Camera-type eye (tissue), 1 donor: ENCODE measurements around the gene STPG3. TPM values are rescaled to one million over a fixed set of nuclear protein-coding genes. Genes with fewer than 3 reads are reported as not detected.

Source experiments
- total RNA-seq: library from RNA; depleted of rRNA; stranded (reverse); fragments of >200 nt; gene quantifications from one replicate; pipeline ENCODE4 v1.2.3, GENCODE V29; 2014

Gene STPG3
- total RNA-seq: not detected

DNA sequence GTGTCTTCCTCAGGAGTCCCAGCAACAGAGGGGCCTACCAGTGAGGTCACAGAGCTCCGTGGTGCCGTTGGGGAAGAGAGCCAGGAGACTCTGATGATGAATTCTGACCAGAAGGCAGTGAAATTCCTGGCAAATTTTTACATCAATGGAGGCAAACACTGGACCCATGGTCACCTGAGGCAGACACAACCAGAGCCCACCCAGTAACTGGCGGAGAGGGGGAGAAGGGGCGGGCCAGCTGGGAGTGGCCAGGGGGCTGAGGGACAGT is at the start of gene STPG3:
STPG3 (plus strand) TSS at position 93 of the 268 bp plus-strand sequence; CDS start at position 94, 1 bp downstream.

DNA sequence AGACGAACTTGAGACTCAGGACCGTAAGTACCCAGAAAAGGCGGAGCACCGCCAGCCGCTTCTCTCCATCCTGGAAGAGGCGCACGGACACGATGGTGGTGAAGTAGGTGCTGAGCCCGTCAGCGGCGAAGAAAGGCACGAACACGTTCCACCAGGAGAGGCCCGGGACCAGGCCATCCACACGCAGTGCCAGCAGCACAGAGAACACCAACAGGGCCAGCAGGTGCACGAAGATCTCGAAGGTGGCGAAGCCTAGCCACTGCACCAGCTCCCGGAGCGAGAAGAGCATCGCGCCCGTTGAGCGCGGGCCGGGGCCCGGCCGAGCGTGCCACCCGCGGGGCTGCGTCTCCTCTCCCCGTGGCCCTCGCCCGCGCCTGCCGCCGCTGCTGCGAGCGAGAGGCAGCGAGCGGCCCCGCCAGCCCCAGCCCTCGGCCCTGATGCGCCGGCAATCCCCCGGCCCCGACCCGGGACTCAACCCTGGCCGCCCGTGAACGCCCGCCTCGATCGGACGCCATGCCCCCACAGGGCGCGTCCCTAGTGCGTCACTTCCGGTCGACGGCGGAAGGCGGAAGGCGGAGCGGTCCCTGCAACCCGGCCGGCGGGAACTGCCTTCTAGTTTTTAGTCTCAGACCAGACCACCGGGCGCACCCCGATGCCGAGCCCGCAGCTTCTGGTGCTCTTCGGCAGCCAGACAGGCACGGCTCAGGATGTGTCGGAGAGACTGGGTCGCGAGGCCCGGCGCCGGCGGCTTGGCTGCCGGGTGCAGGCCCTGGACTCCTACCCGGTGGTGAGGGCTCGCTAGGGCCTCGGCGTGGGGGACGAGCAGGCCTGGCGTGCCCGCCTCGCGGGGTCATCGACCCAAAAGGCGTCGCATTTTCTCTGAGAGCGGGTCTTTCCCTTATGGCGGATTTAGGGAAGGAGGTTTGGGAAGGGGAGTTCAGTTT is 45.7 kb upstream of the STPG3 start, which contains the start of the genes NDOR1 and TMEM203:
NDOR1 (plus strand) TSS at position 575 of the 944 bp plus-strand sequence; CDS start at position 653, 78 bp downstream.
TMEM203 (minus strand) TSS at position 523 of the 944 bp plus-strand sequence; CDS start at position 289, 234 bp downstream.

DNA sequence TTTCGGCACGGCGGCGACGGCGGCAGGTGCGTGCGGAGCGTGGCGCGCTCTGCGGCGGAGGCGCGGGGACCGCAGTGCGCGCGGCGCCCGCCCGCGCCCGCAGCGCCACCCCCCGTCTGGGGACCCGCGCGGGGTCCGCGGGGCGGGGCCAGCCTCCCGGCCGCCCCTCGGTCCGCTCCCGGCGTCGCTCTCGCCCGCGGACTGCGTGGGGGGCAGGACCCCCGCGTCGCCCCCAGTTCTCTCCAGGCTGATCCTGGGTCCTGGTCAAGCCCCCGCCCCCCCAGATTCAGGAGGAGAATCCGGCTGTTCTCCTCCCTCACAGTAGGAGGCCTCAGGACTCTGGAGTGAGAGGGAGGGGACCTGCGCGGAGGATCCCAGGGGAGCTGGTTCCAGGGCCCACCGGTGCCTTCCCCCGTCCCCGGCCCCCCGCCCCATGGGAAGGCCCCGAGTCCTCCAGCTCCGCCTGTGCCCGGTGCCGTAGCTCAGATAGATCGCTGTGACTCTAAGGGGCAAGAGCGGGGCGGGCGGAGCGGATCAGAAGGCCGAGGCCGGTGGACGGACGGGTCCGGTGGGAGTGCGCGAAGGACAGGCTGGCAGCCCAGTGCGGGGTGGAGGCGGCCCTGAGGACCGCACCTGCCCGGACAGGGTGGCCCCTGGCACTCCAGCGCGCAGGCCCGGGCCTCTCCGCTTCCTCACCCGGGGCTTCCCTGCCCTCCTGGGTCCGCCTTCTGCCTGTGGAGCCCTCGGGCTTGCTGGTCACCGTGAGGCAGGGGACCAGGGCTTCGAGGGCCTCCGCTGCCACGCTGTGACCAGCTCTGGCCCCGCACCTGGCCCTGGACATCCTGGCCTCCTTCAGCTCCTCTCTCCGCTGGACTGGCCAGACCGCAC is 28.7 kb upstream of the STPG3 start, which contains the start of gene RNF208:
RNF208 (minus strand) TSS at position 51 of the 888 bp plus-strand sequence. CDS start 1,028 bp downstream, outside the sequence.

DNA sequence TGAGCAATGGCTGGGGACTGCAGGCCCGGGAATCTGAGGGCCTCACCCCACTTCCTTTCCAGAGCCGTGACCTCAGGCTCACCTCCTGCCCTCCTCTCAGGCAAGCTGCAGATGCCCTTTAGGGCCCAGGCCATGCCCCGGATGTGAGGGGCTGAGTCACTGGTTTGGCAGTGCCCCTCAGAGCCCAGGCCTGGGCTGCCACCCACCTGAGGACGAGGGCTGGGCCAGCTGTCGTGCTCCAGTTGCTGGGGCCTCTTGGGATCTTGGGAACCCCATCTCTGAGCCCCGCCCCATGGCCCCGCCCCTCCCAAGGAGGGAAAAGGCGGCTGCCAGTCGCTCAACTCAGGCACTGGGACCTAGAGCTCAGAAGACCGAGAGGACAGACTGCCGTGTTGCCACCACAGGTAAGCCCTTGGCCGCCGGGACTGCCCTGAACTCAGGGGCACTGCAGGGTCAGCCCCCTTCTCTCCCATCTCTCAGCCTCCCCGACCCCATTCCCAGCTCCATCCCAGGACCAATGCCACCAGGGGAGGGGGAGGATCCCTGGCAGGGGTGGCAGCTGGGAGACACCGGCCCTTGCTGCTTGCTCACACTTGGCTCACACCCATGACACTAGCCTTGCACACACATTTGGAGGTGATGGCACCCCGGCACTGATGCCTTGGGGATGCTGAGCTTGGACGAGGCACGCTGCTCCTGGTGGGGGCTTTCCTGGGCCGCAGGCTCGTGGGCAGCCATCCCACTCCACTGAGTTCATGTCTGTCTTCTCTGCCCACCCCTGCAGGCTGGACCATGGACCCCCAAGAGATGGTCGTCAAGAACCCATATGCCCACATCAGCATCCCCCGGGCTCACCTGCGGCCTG is 26.0 kb upstream of the STPG3 start, which contains the start of gene CYSRT1:
CYSRT1 (plus strand) TSS at position 345 of the 865 bp plus-strand sequence; CDS start at position 793, 448 bp downstream.

DNA sequence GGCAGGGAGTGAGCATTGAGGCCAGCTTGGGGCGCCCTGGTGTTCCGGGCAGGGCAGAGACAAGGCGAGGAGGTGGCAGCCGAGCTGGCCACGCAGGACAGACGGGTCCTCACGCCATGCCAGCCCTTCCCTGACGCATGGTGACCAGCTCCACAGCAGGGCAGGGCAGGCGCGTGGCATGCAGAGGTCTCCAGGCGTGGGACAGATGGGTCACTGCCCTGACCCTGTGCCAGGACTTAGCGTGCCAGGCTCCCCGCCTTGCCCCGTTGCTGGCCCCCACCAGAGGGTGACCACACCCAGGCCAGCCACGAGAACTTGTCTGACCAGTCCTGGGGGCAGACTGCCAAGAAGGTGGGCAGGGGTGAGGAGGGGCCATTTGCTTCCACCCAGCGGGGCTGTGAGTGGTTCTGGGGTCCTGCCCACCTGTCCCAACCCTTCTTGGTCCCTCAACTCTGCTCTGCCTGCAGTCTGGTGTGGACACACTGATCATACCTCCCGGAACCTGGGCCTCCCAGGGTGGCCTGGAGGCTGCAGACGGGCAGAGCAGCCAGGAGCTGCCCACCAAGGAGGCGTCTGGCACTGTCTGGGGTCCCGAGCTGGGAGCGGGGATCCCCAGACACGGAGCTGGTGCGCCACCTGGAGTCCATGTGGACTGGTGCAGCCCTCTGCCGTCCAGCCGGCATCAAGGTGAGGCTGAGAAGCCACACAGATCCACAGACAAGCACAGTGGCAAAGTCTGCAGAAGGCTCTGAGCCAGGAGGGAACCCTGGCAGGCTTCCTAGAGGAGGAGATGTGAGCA is 23.8 kb upstream of the STPG3 start, which contains the start of gene RNF224:
RNF224 (plus strand) TSS at position 449 of the 799 bp plus-strand sequence. CDS start 834 bp downstream, outside the sequence.

DNA sequence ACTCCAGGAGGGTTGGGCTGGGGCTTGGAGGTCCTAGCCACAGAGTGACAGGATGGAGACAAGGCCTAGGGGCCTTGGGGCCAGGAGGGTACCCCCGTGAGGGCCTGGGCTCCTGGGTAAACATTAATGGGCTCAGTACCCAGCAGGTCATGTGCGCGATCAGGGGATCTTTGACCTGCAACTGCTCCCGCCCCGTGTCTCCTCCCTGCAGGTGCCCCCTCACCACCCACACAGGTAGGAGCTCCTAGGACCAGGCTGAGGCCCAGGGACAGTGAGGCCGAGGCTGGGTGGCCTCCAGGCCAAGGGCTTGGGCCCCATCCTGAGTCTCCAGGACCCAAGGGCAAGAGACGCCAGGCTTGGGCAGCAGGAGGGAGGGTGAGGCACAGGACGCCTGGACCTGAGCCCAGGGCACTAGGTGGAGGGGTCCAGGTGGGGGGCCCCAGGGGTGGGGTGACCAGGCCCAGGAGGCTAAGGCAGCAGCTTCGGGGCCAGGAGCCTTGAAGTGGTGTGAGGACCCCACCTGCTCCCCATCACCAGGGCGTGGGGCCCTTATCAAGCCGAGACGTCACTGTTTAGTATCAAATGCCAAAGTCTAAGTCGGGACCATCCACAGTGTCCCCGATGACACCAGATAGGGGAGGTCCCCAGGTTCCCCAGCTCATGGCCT is 20.2 kb upstream of the STPG3 start, which contains the start of gene SLC34A3:
SLC34A3 (plus strand) TSS at position 197 of the 667 bp plus-strand sequence. CDS start 802 bp downstream, outside the sequence.

DNA sequence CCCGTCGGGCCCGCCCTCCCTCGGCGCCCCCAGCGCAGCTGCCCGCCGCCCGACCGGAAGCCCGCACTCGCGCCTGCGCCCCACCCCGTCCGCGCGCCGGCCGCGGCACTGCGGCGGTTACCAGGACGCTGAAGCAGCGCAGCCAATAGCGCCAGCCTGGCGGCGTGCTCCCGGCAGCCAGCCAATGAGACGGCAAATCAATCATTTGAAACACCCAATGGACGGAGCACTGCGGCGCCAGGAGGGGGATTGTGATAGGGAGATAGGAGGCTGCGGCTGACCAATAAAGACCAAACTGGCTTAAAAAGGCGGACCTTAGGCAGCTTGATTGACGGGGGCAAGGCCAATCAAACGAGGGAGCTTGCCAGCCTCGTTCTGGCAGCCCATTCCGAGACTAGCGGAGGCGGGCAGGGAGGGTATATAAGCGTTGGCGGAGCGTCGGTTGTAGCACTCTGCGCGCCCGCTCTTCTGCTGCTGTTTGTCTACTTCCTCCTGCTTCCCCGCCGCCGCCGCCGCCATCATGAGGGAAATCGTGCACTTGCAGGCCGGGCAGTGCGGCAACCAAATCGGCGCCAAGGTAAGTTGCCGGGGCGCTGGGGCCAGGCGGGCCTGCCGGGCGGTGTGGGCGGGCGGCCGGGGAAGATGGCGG is 10.1 kb upstream of the STPG3 start, which contains the start of gene TUBB4B:
TUBB4B (plus strand) TSS at position 447 of the 649 bp plus-strand sequence; CDS start at position 521, 74 bp downstream.

DNA sequence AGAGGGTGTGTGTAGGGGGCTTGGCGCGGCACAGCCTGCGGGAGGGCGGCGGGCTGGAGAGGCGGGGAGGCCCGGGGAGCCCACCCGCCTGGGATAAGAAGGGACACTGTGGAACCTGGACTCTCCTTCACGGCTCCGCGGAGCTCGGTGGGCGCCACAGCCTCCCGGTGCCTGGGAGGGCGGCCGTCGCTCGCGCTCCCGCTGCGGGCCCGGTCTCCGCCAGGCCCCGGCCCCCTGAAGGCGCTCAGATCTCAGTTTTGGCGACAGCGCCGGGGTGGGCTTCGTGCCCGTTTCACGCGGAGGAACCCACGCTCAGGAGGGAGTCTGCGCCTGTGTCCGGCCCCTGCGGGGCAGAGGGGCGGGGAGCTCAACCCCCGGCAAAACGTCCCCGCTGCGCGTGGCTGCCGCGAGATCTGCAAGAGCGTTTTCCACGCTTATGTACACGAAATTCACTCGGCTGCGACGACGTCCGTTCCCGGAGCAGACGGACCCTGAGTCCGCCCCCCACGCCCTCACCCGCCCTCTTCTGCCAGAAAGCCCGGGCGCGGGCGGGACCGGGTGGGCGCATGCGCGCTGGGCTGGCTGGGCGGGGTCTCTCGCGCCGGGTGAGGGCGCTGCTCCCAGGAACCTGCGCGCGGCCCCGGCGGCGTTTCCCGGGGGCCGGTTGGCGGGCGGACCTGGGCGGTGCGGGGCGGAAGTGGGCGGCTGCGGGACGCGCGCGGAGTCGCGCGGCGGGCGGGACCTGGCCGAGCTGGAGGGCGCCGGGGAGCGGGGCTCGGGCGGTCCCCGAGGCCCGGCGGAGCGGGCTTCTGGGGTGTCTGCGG is 3.8 kb downstream of the STPG3 start, which contains the start of gene NELFB:
NELFB (plus strand) TSS at position 704 of the 824 bp plus-strand sequence.

DNA sequence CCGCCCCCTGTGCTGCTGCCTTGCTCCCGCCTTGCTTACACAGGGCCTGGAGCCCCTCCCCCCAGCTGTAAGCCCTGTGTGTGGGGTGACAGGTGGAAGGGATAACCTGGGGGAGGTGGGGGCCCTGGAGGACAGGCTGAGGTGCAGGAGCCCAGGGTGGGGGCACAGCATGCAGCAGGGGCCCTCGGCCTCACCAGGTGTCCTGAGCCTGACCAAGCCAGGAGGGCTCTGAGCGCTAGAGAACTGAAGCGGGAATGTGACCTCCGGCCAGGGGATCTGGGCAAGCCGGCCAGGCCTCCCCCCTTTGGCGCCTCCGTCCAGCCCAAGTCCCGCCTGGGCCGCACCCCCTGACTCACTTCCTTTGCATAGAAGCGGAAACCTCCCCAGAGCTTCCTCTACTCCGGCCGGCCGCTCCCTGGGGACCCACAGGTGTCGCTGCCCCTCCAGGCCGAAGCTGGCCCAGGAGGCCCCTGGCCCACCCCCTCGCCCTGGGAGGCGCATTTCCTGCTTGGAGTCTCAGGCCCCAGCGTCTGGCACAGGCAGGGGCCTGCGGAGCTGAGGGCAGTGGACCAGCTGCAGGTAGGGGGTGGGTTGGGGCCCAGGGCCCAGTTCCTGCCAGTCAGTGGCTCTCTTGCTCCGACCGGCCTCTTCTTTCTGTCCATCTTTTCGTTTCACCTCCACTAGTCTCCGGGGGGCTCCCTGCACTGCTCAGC is 26.4 kb downstream of the STPG3 start, which contains the start of gene TOR4A:
TOR4A (plus strand) TSS at position 398 of the 713 bp plus-strand sequence. CDS start 964 bp downstream, outside the sequence.

DNA sequence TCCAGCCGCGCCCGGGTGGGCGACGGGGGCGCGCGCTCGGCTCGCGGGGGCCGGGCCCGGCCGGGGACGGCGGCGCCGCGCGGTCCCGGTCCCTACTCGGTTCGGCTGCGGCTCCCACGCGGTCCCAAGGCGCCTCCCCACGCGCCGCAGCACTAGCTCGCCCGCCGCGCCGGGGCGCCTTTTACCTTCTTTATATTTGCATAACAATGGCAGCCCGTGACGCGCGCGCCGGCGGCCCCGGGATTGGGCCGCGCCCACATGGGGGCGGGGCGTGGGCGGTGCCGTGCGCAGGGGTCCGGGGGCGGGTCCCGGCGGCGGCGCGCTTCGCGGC is 51.0 kb downstream of the STPG3 start, which contains the start of gene NRARP:
NRARP (minus strand) TSS at position 154 of the 331 bp plus-strand sequence. CDS start 343 bp downstream, outside the sequence.

Other genes starting within 250 kb of the STPG3 start
- gene ABCA2, start 223.0 kb upstream of the STPG3 start, total RNA-seq: 49.9 TPM
- gene FUT7, start 219.2 kb upstream of the STPG3 start, total RNA-seq: not detected
- gene NPDC1, start 205.1 kb upstream of the STPG3 start, total RNA-seq: 56.4 TPM
- 7.0 TPM for gene ENTPD2, start 197.2 kb upstream of the STPG3 start, total RNA-seq
- gene SAPCD2, start 180.7 kb upstream of the STPG3 start, total RNA-seq: 4.3 TPM
- 8.5 TPM for gene UAP1L1, start 173.8 kb upstream of the STPG3 start, total RNA-seq
- 59.0 TPM for gene MAN1B1, start 164.3 kb upstream of the STPG3 start, total RNA-seq
- gene DPP7, start 136.6 kb upstream of the STPG3 start, total RNA-seq: 37.5 TPM
- 12.7 TPM for gene GRIN1, start 112.1 kb upstream of the STPG3 start, total RNA-seq
- gene LRRC26, start 81.2 kb upstream of the STPG3 start, total RNA-seq: 1.7 TPM
- not detected for gene TMEM210, start 79.2 kb upstream of the STPG3 start, total RNA-seq
- 42.9 TPM for gene ANAPC2, start 62.7 kb upstream of the STPG3 start, total RNA-seq
- 51.1 TPM for gene SSNA1, start 62.6 kb upstream of the STPG3 start, total RNA-seq
- gene TPRN, start 50.5 kb upstream of the STPG3 start, total RNA-seq: 11.3 TPM
- 34.2 TPM for gene TMEM203, start 45.6 kb upstream of the STPG3 start, total RNA-seq
- 10.3 TPM for gene NDOR1, start 45.6 kb upstream of the STPG3 start, total RNA-seq
- 2.7 TPM for gene RNF208, start 29.0 kb upstream of the STPG3 start, total RNA-seq
- 0.60 TPM for gene CYSRT1, start 26.1 kb upstream of the STPG3 start, total RNA-seq
- not detected for gene RNF224, start 23.8 kb upstream of the STPG3 start, total RNA-seq
- gene SLC34A3, start 20.4 kb upstream of the STPG3 start, total RNA-seq: not detected
- 374 TPM for gene TUBB4B, start 10.0 kb upstream of the STPG3 start, total RNA-seq
- 39.1 TPM for gene NELFB, start 4.0 kb downstream of the STPG3 start, total RNA-seq
- gene TOR4A, start 26.4 kb downstream of the STPG3 start, total RNA-seq: 3.7 TPM
- 23.3 TPM for gene NRARP, start 51.0 kb downstream of the STPG3 start, total RNA-seq
- 22.0 TPM for gene EXD3, start 171.9 kb downstream of the STPG3 start, total RNA-seq
- gene NOXA1, start 172.1 kb downstream of the STPG3 start, total RNA-seq: 4.2 TPM
- 0.60 TPM for gene ENTPD8, start 190.1 kb downstream of the STPG3 start, total RNA-seq
- 27.7 TPM for gene NSMF, start 208.0 kb downstream of the STPG3 start, total RNA-seq